PFSK-1 (cell line): ENCODE measurements around the gene KCNE1.

Experiments
- FOXP2 ChIP-seq: optimal IDR thresholded peaks from 2 replicates; pipeline ENCODE3; 2011; ENCODE audit warnings: borderline replicate concordance, control low read depth, inconsistent platforms; ENCODE audit not compliant: insufficient read depth; ENCODE audit errors: extremely low read length, extremely low read depth
- POLR2AphosphoS5 ChIP-seq: IDR thresholded peaks from 2 replicates; pipeline ENCODE4 v1.6.1; 2012; ENCODE audit warnings: low read depth, mild to moderate bottlenecking, control low read depth, low read length, moderate library complexity
- REST ChIP-seq, 2 experiments: IDR thresholded peaks; 2 replicates each; pipeline versions ENCODE4 v1.6.1 to v1.8.0; 2011 to 2012; ENCODE audit warnings: low read depth in 2 of 2, low read length in 2 of 2, control low read depth in 1 of 2, inconsistent platforms in 1 of 2, mild to moderate bottlenecking in 1 of 2, moderate library complexity in 1 of 2; ENCODE audit not compliant: insufficient read depth in 1 of 2
- SIN3A ChIP-seq: IDR thresholded peaks from 2 replicates; pipeline ENCODE4 v1.6.1; 2012; ENCODE audit warnings: mild to moderate bottlenecking, low read length, moderate library complexity, borderline replicate concordance; ENCODE audit not compliant: insufficient read depth
- TAF1 ChIP-seq: IDR thresholded peaks from 2 replicates; pipeline ENCODE4 v1.6.1; 2012; ENCODE audit warnings: low read length, control low read depth, borderline replicate concordance; ENCODE audit not compliant: insufficient read depth

- TF ChIP-seq REST (IDR thresholded peaks at IDR 0.05; ENCODE audit: insufficient read depth in 1 of 2, low read depth in 2 of 2, low read length in 2 of 2), result no peak
- TF ChIP-seq POLR2AphosphoS5, result no peak
- TF ChIP-seq TAF1, result no peak
- no peak for TF ChIP-seq SIN3A
- TF ChIP-seq FOXP2, result no peak
Measured at GRCh38 chr21:34518301-34518700, 6.3 kb upstream of the KCNE1 start.
